IMR-90 (cell line): ENCODE data around the gene SLC15A3.
A peak's percentile ranks its signal among the peaks of the same experiment; 100 is the strongest.

ENCODE experiments used
- CEBPB ChIP-seq: IDR thresholded peaks from 2 replicates; pipeline ENCODE4 v1.6.1; 2012; ENCODE audit warnings: low read depth, low read length, improper control_type of control experiment
- CHD1 ChIP-seq: IDR thresholded peaks from 2 replicates; pipeline ENCODE4 v1.6.1; 2012; ENCODE audit warnings: low read depth, low read length, improper control_type of control experiment
- MAZ ChIP-seq: IDR thresholded peaks from 2 replicates; pipeline ENCODE4 v1.6.1; 2012; ENCODE audit warnings: low read depth, mild to moderate bottlenecking, low read length, improper control_type of control experiment, moderate library complexity, borderline replicate concordance
- MXI1 ChIP-seq: IDR thresholded peaks from 2 replicates; pipeline ENCODE4 v1.6.1; 2012; ENCODE audit warnings: low read depth, mild to moderate bottlenecking, low read length, moderate library complexity, borderline replicate concordance
- POLR2A ChIP-seq: IDR thresholded peaks from 2 replicates; pipeline ENCODE4 v1.6.1; 2012; ENCODE audit warnings: mild to moderate bottlenecking, low read depth, low read length
- RFX5 ChIP-seq: IDR thresholded peaks from 2 replicates; pipeline ENCODE4 v1.8.0; 2012; ENCODE audit warnings: low read depth, mild to moderate bottlenecking, low read length, moderate library complexity
- SMC3 ChIP-seq: fragments of 150-350 bp; IDR thresholded peaks from 2 replicates; pipeline ENCODE4 v1.6.1; 2016; ENCODE audit warnings: low read depth, mild to moderate bottlenecking, antibody characterized with exemption, low read length, moderate library complexity
- TF ChIP-seq, protein P1 (sequence below): conservative IDR thresholded peaks from 2 replicates; pipeline ENCODE4 v1.5.1; 2012; ENCODE audit warnings: mild to moderate bottlenecking, low read depth, low read length, improper control_type of control experiment

DNA sequence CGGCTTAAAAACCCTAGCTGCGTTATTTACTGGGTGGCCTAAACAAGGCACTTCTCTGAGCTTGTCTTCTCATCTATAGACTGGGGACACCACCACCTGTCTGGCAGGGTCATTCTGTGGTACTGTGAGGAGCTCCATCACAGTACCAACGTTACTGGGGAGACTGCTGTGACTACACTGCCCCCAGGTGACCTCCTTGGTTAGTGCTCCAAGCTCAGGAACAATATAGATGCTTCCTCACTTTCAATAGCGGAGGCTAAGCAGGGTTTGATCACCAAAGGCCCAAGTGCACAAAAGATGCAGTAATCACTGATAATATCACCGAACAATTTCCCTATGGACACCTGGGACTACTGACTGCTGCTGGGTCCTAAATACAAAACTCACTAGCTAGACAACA lies 64.4 kb downstream of the SLC15A3 start:
- TF ChIP-seq POLR2A (no peak), SMC3 (peak; percentile 92), CHD1 (no peak), MXI1 (no peak), MAZ (no peak), CEBPB (no peak), RFX5 (no peak)
- TF ChIP-seq, protein P1, sequence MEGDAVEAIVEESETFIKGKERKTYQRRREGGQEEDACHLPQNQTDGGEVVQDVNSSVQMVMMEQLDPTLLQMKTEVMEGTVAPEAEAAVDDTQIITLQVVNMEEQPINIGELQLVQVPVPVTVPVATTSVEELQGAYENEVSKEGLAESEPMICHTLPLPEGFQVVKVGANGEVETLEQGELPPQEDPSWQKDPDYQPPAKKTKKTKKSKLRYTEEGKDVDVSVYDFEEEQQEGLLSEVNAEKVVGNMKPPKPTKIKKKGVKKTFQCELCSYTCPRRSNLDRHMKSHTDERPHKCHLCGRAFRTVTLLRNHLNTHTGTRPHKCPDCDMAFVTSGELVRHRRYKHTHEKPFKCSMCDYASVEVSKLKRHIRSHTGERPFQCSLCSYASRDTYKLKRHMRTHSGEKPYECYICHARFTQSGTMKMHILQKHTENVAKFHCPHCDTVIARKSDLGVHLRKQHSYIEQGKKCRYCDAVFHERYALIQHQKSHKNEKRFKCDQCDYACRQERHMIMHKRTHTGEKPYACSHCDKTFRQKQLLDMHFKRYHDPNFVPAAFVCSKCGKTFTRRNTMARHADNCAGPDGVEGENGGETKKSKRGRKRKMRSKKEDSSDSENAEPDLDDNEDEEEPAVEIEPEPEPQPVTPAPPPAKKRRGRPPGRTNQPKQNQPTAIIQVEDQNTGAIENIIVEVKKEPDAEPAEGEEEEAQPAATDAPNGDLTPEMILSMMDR: peak; percentile 75
